ENCODE data around the gene DTNBP1. TPM values are rescaled to one million over a fixed set of nuclear protein-coding genes. Genes with fewer than 3 reads are reported as not detected.

DTNBP1 gene
- total and polyA plus RNA-seq, 2 donors (not counting 3 experiments of a cell fraction or from before 2014, with no cell fraction given), result 24.3 to 28.9 TPM

GRCh38 chr6:15509335-15509933, 153.4 kb downstream of the DTNBP1 start:
- dilution Hi-C loops (cut with MboI; ENCODE audit: extremely low pct_ligation_motif_present, low sequenced_read_pairs), result no loop called here
- DNase-seq (ENCODE audit: low read depth, low spot score) (no peak), FAIRE-seq (no peak)
- H3K36me3 ChIP-seq (ENCODE audit: control insufficient read depth in 2 of 2, extremely low read depth in 1 of 2, insufficient read depth in 2 of 2, low read length in 2 of 2), result peaks cover 0 to 7% of the 10 kb centered on the region in 2 experiments
- no peak overlapping the region for H3K4me3 ChIP-seq (replicated peaks in 1 of 3; ENCODE audit: insufficient read depth in 1 of 3, low read depth in 1 of 3, low read length in 3 of 3)
- POLR2A ChIA-PET, result no interaction called here
- TF ChIP-seq CTCF (IDR thresholded peaks at IDR 0.05; ENCODE audit: extremely low read depth in 1 of 2, insufficient read depth in 1 of 2, low read depth in 1 of 2, low read length in 2 of 2), result no peak
- no peak for TF ChIP-seq POLR2AphosphoS5 (IDR thresholded peaks at IDR 0.05; ENCODE audit: insufficient read depth, low read depth, low read length)
- no peak for TF ChIP-seq GATA2 (IDR thresholded peaks at IDR 0.05; ENCODE audit: insufficient read depth, insufficient read length, low read depth, low read length)
- no peak for TF ChIP-seq MYC (IDR thresholded peaks at IDR 0.05; ENCODE audit: low read depth, low read length)
- TF ChIP-seq, protein P1, sequence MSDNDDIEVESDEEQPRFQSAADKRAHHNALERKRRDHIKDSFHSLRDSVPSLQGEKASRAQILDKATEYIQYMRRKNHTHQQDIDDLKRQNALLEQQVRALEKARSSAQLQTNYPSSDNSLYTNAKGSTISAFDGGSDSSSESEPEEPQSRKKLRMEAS (IDR thresholded peaks at IDR 0.05; ENCODE audit: insufficient read depth, insufficient read length), result no peak
- no peak for TF ChIP-seq EZH2 (IDR thresholded peaks at IDR 0.05; ENCODE audit: borderline replicate concordance, low read depth, low read length, severe bottlenecking)
- TF ChIP-seq POLR2A (IDR thresholded peaks at IDR 0.05; ENCODE audit: low read depth, low read length), result no peak
- no peak for TF ChIP-seq JUN (IDR thresholded peaks at IDR 0.05; ENCODE audit: borderline replicate concordance, insufficient read depth, insufficient read length, low read depth)
- no peak for TF ChIP-seq FOS (IDR thresholded peaks at IDR 0.05; ENCODE audit: borderline replicate concordance, insufficient read depth, low read length)
- peaks cover 10% of the 10 kb centered on the region for H3K4me1 ChIP-seq (ENCODE audit: control insufficient read depth, extremely low read depth, insufficient read depth, low read length)
- no peaks in the 10 kb centered on the region for H4K20me1 ChIP-seq (replicated peaks; ENCODE audit: control insufficient read depth, extremely low read depth, insufficient read depth, low read length)
- no peak overlapping the region for H3K4me2 ChIP-seq (ENCODE audit: insufficient read depth, low read length)
- no peaks in the 10 kb centered on the region for H3K9me3 ChIP-seq (replicated peaks; ENCODE audit: control insufficient read depth, insufficient read depth, low read length)
- no peak overlapping the region for H2AFZ ChIP-seq (ENCODE audit: low read depth, low read length)
- H3K9ac ChIP-seq (replicated peaks; ENCODE audit: extremely low read depth, insufficient read depth, low read length), result no peak overlapping the region
- H3K79me2 ChIP-seq (ENCODE audit: control insufficient read depth, insufficient read depth, low read length), result no peaks in the 10 kb centered on the region
- H3K27me3 ChIP-seq (ENCODE audit: control insufficient read depth in 2 of 2, insufficient read depth in 2 of 2, low read length in 2 of 2), result no peaks in the 10 kb centered on the region
- H3K9me1 ChIP-seq (replicated peaks; ENCODE audit: control insufficient read depth, extremely low read depth, insufficient read depth, low read length), result no peaks in the 10 kb centered on the region
- intact Hi-C loops (cut with micrococcal nuclease), result no loop called here
- H3K27ac ChIP-seq (ENCODE audit: insufficient read depth, low read depth, low read length), result no peak overlapping the region
- no TSS peak for BruUV-seq (replicated peaks)
- CTCF ChIA-PET, result no interaction called here
